ENCODE data around the gene BLOC1S6. TPM values are rescaled to one million over a fixed set of nuclear protein-coding genes. Genes with fewer than 3 reads are reported as not detected.

Gene BLOC1S6
- total and polyA plus RNA-seq, 2 of the 8 experiments (the other 6 are each of a cell fraction or from before 2014, with no cell fraction given) = 4.5 to 28.8 TPM

DNA sequence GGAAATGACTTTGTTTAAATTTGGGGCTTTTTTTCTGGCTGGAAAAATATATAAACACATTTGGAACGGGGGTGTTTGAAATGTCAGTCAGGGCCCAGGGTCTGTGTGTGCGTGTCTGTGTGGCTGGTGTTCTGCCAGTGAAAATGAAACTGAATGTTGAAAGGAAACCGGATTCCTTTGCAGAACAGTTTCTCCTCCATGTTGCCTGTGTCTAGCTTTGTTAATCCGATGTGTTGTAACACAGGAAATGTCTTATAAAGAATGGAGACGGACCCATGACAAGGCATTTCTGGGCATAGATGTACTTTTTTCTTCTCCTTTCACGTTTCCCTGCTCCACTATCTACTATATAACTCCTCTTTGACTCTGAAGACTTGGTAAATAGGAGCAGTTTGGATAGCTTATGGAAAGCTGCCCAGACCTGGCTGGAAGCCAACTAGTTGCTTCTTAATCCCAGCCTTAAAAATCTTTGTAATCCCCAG is 50.4 kb downstream of the BLOC1S6 start:
- WGBS, 2 experiments (ENCODE audit: extremely low coverage in 1 of 2, insufficient coverage in 1 of 2, insufficient read length in 1 of 2, insufficient replicate concordance in 2 of 2, low coverage in 1 of 2, low lambda C conversion rate in 2 of 2, missing lambda C conversion rate in 1 of 2) = 79% methylated on average over 6 of the region's 6 CpGs; no CpG with 5 or more reads in 1 of the 2 experiments
- ChIA-PET CTCF (ENCODE audit: partially characterized antibody) (interaction anchor here (1.0 kb wide), 1 partner anchor 22 kb away, joined by 3 read pairs; no protein-coding TSS in a partner anchor), POLR2A (ENCODE audit: partially characterized antibody) (no interaction called here)
- peaks cover 0 to 24% (median 17%) of the 10 kb centered on the region in 4 experiments; a peak in 6 of 7 replicates for H3K27me3 ChIP-seq (replicated peaks in 1 of 4; ENCODE audit: control insufficient read depth in 3 of 4, extremely low read depth in 1 of 4, insufficient read depth in 3 of 4, low read length in 3 of 4)
- H2BK12ac ChIP-seq (ENCODE audit: low read depth, low read length) = no peak overlapping the region
- no peak overlapping the region for H2BK120ac ChIP-seq (replicated peaks; ENCODE audit: low read depth, low read length)
- H3K4me2 ChIP-seq (ENCODE audit: insufficient read depth in 1 of 2, low read depth in 2 of 2, low read length in 2 of 2) = no peak overlapping the region
- H3K18ac ChIP-seq (ENCODE audit: extremely low read depth, low read length) = no peak overlapping the region
- H3K23ac ChIP-seq (ENCODE audit: insufficient read length) = no peak overlapping the region
- H2BK15ac ChIP-seq (ENCODE audit: low read length) = no peak overlapping the region
- no peaks in the 10 kb centered on the region for H3K36me3 ChIP-seq (ENCODE audit: control insufficient read depth in 2 of 4, insufficient read depth in 4 of 4, low read length in 3 of 4)
- no peak overlapping the region for H4K5ac ChIP-seq (ENCODE audit: insufficient read length, low read depth, low read length)
- H3K27ac ChIP-seq (ENCODE audit: low read depth, low read length) = no peak overlapping the region
- H3K4ac ChIP-seq (replicated peaks; ENCODE audit: insufficient read length, low read depth, low read length) = no peak overlapping the region
- no peak overlapping the region for H4K91ac ChIP-seq (replicated peaks; ENCODE audit: insufficient read length, low read length)
- H4K8ac ChIP-seq (ENCODE audit: extremely low read depth, insufficient read depth, low read length) = no peak overlapping the region
- no peak overlapping the region for H2AK5ac ChIP-seq (ENCODE audit: low read depth, low read length)
- FAIRE-seq (no peak), DNase-seq (ENCODE audit: low read depth in 1 of 2, low spot score in 2 of 2) (no peak)
- H2BK20ac ChIP-seq (ENCODE audit: low read length) = no peak overlapping the region
- peaks cover 10% of the 10 kb centered on the region; the same call in 1 of the 2 replicates for H3K23me2 ChIP-seq (ENCODE audit: low read depth, low read length)
- H3K9me3 ChIP-seq (ENCODE audit: insufficient read depth in 2 of 2, low read depth in 1 of 2, low read length in 1 of 2) = no peaks in the 10 kb centered on the region
- no peak overlapping the region for H2AFZ ChIP-seq (ENCODE audit: low read length)
- H3K14ac ChIP-seq (ENCODE audit: insufficient read length) = no peak overlapping the region
- no peak overlapping the region for H3K4me3 ChIP-seq (ENCODE audit: extremely low read depth in 1 of 4, insufficient read depth in 2 of 4, low read depth in 3 of 4, low read length in 4 of 4)
- no peak overlapping the region for H3K9ac ChIP-seq (replicated peaks in 1 of 4; ENCODE audit: extremely low read depth in 1 of 4, low read depth in 3 of 4, low read length in 3 of 4)
- H3K4me1 ChIP-seq (replicated peaks in 1 of 4; ENCODE audit: control insufficient read depth in 3 of 4, insufficient read depth in 4 of 4, low read length in 3 of 4) = peaks cover 0 to 7% (median 1%) of the 10 kb centered on the region in 4 experiments; a peak in 3 of 7 replicates
- no peaks in the 10 kb centered on the region for H3K79me1 ChIP-seq (ENCODE audit: low read depth, low read length)
- no peak overlapping the region for H3K56ac ChIP-seq (replicated peaks; ENCODE audit: insufficient read length, low read depth, low read length)
- no peaks in the 10 kb centered on the region for H4K20me1 ChIP-seq (replicated peaks in 1 of 2; ENCODE audit: control insufficient read depth in 1 of 2, insufficient read depth in 2 of 2, low read length in 2 of 2)
- no peaks in the 10 kb centered on the region for H3K79me2 ChIP-seq (ENCODE audit: control insufficient read depth in 1 of 2, insufficient read depth in 2 of 2, low read length in 2 of 2)
- H2BK5ac ChIP-seq (ENCODE audit: low read depth, low read length) = no peak overlapping the region
- TF ChIP-seq KDM1A (IDR thresholded peaks at IDR 0.05; ENCODE audit: borderline replicate concordance, low read length) = no peak
- no peak for TF ChIP-seq CREB1 (IDR thresholded peaks at IDR 0.05)
- no peak for TF ChIP-seq SRF (IDR thresholded peaks at IDR 0.05; ENCODE audit: low read depth, low read length)
- TF ChIP-seq TCF12 (IDR thresholded peaks at IDR 0.05; ENCODE audit: low read depth, low read length) = no peak
- TF ChIP-seq NANOG (IDR thresholded peaks at IDR 0.05; ENCODE audit: insufficient read depth, low read depth, low read length, poor library complexity, severe bottlenecking) = no peak
- TF ChIP-seq, protein P1, sequence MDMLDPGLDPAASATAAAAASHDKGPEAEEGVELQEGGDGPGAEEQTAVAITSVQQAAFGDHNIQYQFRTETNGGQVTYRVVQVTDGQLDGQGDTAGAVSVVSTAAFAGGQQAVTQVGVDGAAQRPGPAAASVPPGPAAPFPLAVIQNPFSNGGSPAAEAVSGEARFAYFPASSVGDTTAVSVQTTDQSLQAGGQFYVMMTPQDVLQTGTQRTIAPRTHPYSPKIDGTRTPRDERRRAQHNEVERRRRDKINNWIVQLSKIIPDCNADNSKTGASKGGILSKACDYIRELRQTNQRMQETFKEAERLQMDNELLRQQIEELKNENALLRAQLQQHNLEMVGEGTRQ (IDR thresholded peaks at IDR 0.05; ENCODE audit: low read length) = no peak
- TF ChIP-seq RFX5 (IDR thresholded peaks at IDR 0.05; ENCODE audit: borderline replicate concordance, low read depth, low read length) = no peak
- TF ChIP-seq ASH2L (IDR thresholded peaks at IDR 0.05; ENCODE audit: low read length) = no peak
- TF ChIP-seq RBBP5 (IDR thresholded peaks at IDR 0.05; ENCODE audit: borderline replicate concordance, low read depth, low read length) = no peak
- no peak for TF ChIP-seq SP2 (IDR thresholded peaks at IDR 0.05; ENCODE audit: low read length)
- no peak for TF ChIP-seq MAFK (IDR thresholded peaks at IDR 0.05; ENCODE audit: low read depth, low read length)
- TF ChIP-seq CEBPB (IDR thresholded peaks at IDR 0.05; ENCODE audit: low read depth, low read length) = no peak
- no peak for TF ChIP-seq POLR2AphosphoS5 (IDR thresholded peaks at IDR 0.05; ENCODE audit: low read depth, low read length)
- TF ChIP-seq SAP30 (IDR thresholded peaks at IDR 0.05; ENCODE audit: insufficient read depth, insufficient replicate concordance, low read length) = no peak

Data from H1 (cell line).